ENCODE data around the gene RELN. TPM values are rescaled to one million over a fixed set of nuclear protein-coding genes. Genes with fewer than 3 reads are reported as not detected.
"Not testable (repeated sequence)": the region's sequence is repeated elsewhere in the genome, so short reads cannot be mapped to it uniquely, and the experiment has no call there.

RELN gene
- total RNA-seq, 1 experiment from 2014 or later: 0.10 TPM

DNA sequence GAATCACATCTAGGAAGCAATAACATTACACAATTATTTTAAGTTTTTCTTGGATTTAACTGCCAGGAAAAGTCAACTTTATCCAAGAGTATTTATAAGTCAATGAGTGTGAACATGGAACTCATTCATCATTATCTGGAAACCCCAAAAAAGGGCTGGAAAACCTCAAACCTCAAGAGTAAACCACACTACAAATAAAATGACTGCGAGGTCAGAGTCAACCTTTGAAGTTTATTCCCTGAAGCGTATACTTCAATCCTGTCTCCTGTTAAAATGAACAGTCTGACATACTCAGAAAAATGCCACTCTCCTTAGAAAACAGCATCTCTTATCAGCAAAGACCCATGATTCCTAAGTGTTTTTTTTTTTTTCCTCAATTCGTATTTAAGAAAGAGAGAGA, 86.5 kb downstream of the RELN start:
- intact Hi-C loops (cut with micrococcal nuclease; ENCODE audit: unreplicated experiment): no loop called here
- ChIA-PET CTCF (no interaction called here), POLR2A (interaction anchor here (0.5 kb wide), 1 partner anchor 100 kb away, joined by 4 read pairs; no protein-coding TSS in a partner anchor)
- in situ Hi-C loops (cut with HindIII; ENCODE audit: low pct_unique_long_range_greater_than_20kb, low sequenced_read_pairs): no loop called here
- no peaks in the 10 kb centered on the region for H3K36me3 ChIP-seq (ENCODE audit: control insufficient read depth, insufficient read depth, low read length)
- TF ChIP-seq, protein P1, sequence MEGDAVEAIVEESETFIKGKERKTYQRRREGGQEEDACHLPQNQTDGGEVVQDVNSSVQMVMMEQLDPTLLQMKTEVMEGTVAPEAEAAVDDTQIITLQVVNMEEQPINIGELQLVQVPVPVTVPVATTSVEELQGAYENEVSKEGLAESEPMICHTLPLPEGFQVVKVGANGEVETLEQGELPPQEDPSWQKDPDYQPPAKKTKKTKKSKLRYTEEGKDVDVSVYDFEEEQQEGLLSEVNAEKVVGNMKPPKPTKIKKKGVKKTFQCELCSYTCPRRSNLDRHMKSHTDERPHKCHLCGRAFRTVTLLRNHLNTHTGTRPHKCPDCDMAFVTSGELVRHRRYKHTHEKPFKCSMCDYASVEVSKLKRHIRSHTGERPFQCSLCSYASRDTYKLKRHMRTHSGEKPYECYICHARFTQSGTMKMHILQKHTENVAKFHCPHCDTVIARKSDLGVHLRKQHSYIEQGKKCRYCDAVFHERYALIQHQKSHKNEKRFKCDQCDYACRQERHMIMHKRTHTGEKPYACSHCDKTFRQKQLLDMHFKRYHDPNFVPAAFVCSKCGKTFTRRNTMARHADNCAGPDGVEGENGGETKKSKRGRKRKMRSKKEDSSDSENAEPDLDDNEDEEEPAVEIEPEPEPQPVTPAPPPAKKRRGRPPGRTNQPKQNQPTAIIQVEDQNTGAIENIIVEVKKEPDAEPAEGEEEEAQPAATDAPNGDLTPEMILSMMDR (IDR thresholded peaks at IDR 0.05): no peak
- TF ChIP-seq, protein P2, sequence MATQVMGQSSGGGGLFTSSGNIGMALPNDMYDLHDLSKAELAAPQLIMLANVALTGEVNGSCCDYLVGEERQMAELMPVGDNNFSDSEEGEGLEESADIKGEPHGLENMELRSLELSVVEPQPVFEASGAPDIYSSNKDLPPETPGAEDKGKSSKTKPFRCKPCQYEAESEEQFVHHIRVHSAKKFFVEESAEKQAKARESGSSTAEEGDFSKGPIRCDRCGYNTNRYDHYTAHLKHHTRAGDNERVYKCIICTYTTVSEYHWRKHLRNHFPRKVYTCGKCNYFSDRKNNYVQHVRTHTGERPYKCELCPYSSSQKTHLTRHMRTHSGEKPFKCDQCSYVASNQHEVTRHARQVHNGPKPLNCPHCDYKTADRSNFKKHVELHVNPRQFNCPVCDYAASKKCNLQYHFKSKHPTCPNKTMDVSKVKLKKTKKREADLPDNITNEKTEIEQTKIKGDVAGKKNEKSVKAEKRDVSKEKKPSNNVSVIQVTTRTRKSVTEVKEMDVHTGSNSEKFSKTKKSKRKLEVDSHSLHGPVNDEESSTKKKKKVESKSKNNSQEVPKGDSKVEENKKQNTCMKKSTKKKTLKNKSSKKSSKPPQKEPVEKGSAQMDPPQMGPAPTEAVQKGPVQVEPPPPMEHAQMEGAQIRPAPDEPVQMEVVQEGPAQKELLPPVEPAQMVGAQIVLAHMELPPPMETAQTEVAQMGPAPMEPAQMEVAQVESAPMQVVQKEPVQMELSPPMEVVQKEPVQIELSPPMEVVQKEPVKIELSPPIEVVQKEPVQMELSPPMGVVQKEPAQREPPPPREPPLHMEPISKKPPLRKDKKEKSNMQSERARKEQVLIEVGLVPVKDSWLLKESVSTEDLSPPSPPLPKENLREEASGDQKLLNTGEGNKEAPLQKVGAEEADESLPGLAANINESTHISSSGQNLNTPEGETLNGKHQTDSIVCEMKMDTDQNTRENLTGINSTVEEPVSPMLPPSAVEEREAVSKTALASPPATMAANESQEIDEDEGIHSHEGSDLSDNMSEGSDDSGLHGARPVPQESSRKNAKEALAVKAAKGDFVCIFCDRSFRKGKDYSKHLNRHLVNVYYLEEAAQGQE (IDR thresholded peaks at IDR 0.05; ENCODE audit: insufficient read depth in 1 of 2, low read depth in 2 of 2, low read length in 1 of 2): no peak
- no peak for TF ChIP-seq TCF7L2 (IDR thresholded peaks at IDR 0.05; ENCODE audit: low read depth, low read length)
- no peak for TF ChIP-seq SIN3A (IDR thresholded peaks at IDR 0.05; ENCODE audit: borderline replicate concordance, insufficient read depth, low read depth, low read length)
- TF ChIP-seq POLR2AphosphoS5 (IDR thresholded peaks at IDR 0.05; ENCODE audit: low read depth, low read length): no peak
- H3K27me3 ChIP-seq (ENCODE audit: control insufficient read depth, insufficient read depth, low read length): no peaks in the 10 kb centered on the region
- DNase-seq (ENCODE audit: low read depth, low spot score): no peak
- H3K27ac ChIP-seq (ENCODE audit: low read length): no peak overlapping the region
- no peak for ATAC-seq
- no peaks in the 10 kb centered on the region for H3K4me1 ChIP-seq (ENCODE audit: control insufficient read depth, insufficient read depth, low read length)
- BruUV-seq (replicated peaks): no TSS peak
- no peaks in the 10 kb centered on the region for H3K9me3 ChIP-seq (ENCODE audit: control insufficient read depth, insufficient read depth, low read depth, low read length)
- H3K4me3 ChIP-seq (ENCODE audit: low read depth in 2 of 2, low read length in 2 of 2): no peak overlapping the region

DNA sequence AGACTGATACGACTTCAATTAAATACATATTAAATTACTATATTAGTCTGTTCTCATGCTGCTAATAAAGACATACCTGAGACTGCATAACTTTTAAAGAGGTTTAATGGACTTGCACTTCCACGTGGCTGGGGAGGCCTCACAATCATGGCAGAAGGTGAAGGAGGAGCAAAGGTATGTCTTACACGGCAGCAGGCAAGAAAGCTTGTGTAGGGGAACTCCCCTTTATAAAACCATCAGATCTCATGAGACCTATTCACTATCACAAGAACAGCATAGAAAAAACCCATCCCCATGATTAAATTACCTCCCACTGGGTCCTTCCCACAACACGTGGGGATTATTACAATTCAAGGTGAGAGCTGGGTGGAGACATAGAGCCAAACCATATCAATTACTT, 92.6 kb downstream of the RELN start:
- ATAC-seq; H3K4me3 ChIP-seq (ENCODE audit: low read depth in 2 of 2, low read length in 2 of 2); H3K9me3 ChIP-seq (ENCODE audit: control insufficient read depth, insufficient read depth, low read depth, low read length); CTCF ChIA-PET; in situ Hi-C loops (cut with HindIII; ENCODE audit: low pct_unique_long_range_greater_than_20kb, low sequenced_read_pairs); H3K27me3 ChIP-seq (ENCODE audit: control insufficient read depth, insufficient read depth, low read length); intact Hi-C loops (cut with micrococcal nuclease; ENCODE audit: unreplicated experiment); POLR2A ChIA-PET; DNase-seq (ENCODE audit: low read depth, low spot score); BruUV-seq (replicated peaks); H3K4me1 ChIP-seq (ENCODE audit: control insufficient read depth, insufficient read depth, low read length); H3K36me3 ChIP-seq (ENCODE audit: control insufficient read depth, insufficient read depth, low read length); H3K27ac ChIP-seq (ENCODE audit: low read length): not testable (repeated sequence)

DNA sequence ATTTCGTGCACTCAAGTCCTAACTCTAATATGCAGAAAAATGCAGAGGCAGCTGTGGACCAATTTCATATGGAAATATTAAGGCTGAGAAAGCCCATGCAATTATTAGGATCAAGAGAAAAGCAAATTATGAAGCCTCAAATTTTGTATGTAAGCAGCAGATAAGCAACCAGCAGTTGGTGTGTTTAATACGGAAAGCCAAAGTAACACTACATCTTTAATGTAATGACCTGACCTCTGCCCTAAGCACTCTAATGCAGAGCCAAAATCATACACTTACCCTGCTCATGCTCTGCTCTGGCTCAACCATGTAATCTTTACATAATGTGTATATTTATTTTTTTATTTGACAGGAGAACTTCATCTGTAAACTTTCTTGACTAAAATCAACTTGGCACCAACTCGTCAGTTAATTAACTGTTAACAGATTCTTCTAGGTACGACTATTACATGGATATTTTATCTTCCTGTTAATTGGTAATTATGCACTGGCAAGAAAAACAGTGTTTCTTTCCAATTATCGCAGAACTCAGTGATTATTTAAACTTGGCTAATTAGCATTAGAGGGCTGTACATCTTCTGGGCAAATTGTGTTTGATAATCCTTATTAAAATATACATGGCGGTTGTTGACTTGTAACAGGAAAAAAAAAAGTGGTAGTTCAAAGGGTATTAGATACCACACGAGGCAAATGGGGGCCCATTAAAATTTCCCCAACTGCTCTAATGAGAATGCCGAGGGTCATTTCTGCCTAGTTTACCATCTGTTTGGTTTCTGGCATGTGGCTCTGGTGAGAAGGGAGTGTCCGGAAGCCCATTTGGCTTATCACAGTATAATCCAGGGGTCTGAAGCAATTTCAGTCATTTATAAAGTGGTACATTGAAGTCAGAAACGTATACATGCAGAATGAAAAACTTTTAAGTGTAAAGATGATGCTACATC, 94.5 kb downstream of the RELN start:
- POLR2A ChIA-PET: no interaction called here

More for the DNA sequence above, 94.5 kb downstream of the RELN start:
- H3K4me1 ChIP-seq (ENCODE audit: control insufficient read depth, insufficient read depth, low read length): no peaks in the 10 kb centered on the region
- no peaks in the 10 kb centered on the region for H3K9me3 ChIP-seq (ENCODE audit: control insufficient read depth, insufficient read depth, low read depth, low read length)
- TF ChIP-seq SIN3A (IDR thresholded peaks at IDR 0.05; ENCODE audit: borderline replicate concordance, insufficient read depth, low read depth, low read length) (no peak), POLR2AphosphoS5 (IDR thresholded peaks at IDR 0.05; ENCODE audit: low read depth, low read length) (no peak), TCF7L2 (IDR thresholded peaks at IDR 0.05; ENCODE audit: low read depth, low read length) (no peak)
- TF ChIP-seq, protein P1 (IDR thresholded peaks at IDR 0.05): no peak
- TF ChIP-seq, protein P2 (IDR thresholded peaks at IDR 0.05; ENCODE audit: insufficient read depth in 1 of 2, low read depth in 2 of 2, low read length in 1 of 2): no peak
- ATAC-seq (no peak), DNase-seq (ENCODE audit: low read depth, low spot score) (no peak)
- intact Hi-C loops (cut with micrococcal nuclease; ENCODE audit: unreplicated experiment) (no loop called here), in situ Hi-C loops (cut with HindIII; ENCODE audit: low pct_unique_long_range_greater_than_20kb, low sequenced_read_pairs) (no loop called here)
- no peaks in the 10 kb centered on the region for H3K36me3 ChIP-seq (ENCODE audit: control insufficient read depth, insufficient read depth, low read length)
- H3K4me3 ChIP-seq (ENCODE audit: low read depth in 2 of 2, low read length in 2 of 2): no peak overlapping the region
- no peaks in the 10 kb centered on the region for H3K27me3 ChIP-seq (ENCODE audit: control insufficient read depth, insufficient read depth, low read length)
- H3K27ac ChIP-seq (ENCODE audit: low read length): no peak overlapping the region
- BruUV-seq (replicated peaks): no TSS peak
- CTCF ChIA-PET: no interaction called here

Measured in Panc1 (cell line).